ENCODE measurements around the gene HECW1. TPM values are rescaled to one million over a fixed set of nuclear protein-coding genes. Genes with fewer than 3 reads are reported as not detected.

HECW1 gene
- total and polyA plus RNA-seq, 10 of the 15 experiments (the other 5 are each of a cell fraction or from before 2014, with no cell fraction given): under 0.01 to 0.31 (median 0.04) TPM; not detected in 3

- H3K27me3 ChIP-seq (replicated peaks in 1 of 2; ENCODE audit: control insufficient read depth in 2 of 2, insufficient read depth in 2 of 2, low read length in 1 of 2): no peaks in the 10 kb centered on the region
- no peak overlapping the region for H3K4me3 ChIP-seq
- no peaks in the 10 kb centered on the region for H4K20me1 ChIP-seq (ENCODE audit: control insufficient read depth, insufficient read depth)
- 77% methylated on average over 6 of the region's 6 CpGs for WGBS (ENCODE audit: insufficient coverage, insufficient replicate concordance, low lambda C conversion rate, missing lambda C conversion rate)
- no peak overlapping the region for H3K27ac ChIP-seq (ENCODE audit: control insufficient read depth, insufficient read depth)
- no peaks in the 10 kb centered on the region; the same call in 2 of the 3 replicates for H3K9me3 ChIP-seq (replicated peaks; ENCODE audit: control insufficient read depth, insufficient read depth, low read length)
- no peak for TF ChIP-seq EZH2 (IDR thresholded peaks at IDR 0.05; ENCODE audit: borderline replicate concordance, control insufficient read depth, low read depth, low read length)
- TF ChIP-seq RFX5 (IDR thresholded peaks at IDR 0.05; ENCODE audit: low read depth, low read length): no peak
- no peak for TF ChIP-seq WRNIP1 (IDR thresholded peaks at IDR 0.05; ENCODE audit: borderline replicate concordance, low read depth, low read length)
- no peak for TF ChIP-seq ASH2L (IDR thresholded peaks at IDR 0.05; ENCODE audit: borderline replicate concordance, low read depth)
- TF ChIP-seq, protein P1, sequence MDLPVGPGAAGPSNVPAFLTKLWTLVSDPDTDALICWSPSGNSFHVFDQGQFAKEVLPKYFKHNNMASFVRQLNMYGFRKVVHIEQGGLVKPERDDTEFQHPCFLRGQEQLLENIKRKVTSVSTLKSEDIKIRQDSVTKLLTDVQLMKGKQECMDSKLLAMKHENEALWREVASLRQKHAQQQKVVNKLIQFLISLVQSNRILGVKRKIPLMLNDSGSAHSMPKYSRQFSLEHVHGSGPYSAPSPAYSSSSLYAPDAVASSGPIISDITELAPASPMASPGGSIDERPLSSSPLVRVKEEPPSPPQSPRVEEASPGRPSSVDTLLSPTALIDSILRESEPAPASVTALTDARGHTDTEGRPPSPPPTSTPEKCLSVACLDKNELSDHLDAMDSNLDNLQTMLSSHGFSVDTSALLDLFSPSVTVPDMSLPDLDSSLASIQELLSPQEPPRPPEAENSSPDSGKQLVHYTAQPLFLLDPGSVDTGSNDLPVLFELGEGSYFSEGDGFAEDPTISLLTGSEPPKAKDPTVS (IDR thresholded peaks at IDR 0.05; ENCODE audit: low read depth, low read length): no peak
- H3K79me2 ChIP-seq (ENCODE audit: control insufficient read depth, insufficient read depth, low read length): no peaks in the 10 kb centered on the region
- H3K36me3 ChIP-seq (ENCODE audit: control insufficient read depth in 2 of 2, insufficient read depth in 2 of 2, low read length in 1 of 2): no peaks in the 10 kb centered on the region
- DNase-seq (ENCODE audit: low read depth, low spot score) (no peak), ATAC-seq (no peak), FAIRE-seq (no peak)
- SMC1A ChIA-PET (ENCODE audit: uncharacterized antibody, unreplicated experiment): interaction anchor here (0.7 to 1.3 kb wide), 2 partner anchors 9 to 116 kb away, joined by 3 read pairs; no protein-coding TSS in a partner anchor
- in situ Hi-C loops (cut with MboI) (no loop called here), intact Hi-C loops (cut with micrococcal nuclease; ENCODE audit: unreplicated experiment) (no loop called here)
- POLR2A ChIA-PET: interaction anchor here (1.1 kb wide), 1 partner anchor 16 kb away, joined by 4 read pairs; no protein-coding TSS in a partner anchor
- CTCF ChIA-PET: interaction anchor here (0.6 to 0.9 kb wide), 2 partner anchors 31 to 282 kb away, joined by 3 read pairs; no protein-coding TSS in a partner anchor
- H3K4me1 ChIP-seq (ENCODE audit: control insufficient read depth, insufficient read depth, low read length): peaks cover 14% of the 10 kb centered on the region
- RAD21 ChIA-PET (ENCODE audit: unreplicated experiment): no interaction called here
- H3K4me2 ChIP-seq (ENCODE audit: control insufficient read depth, insufficient read depth): no peak overlapping the region
- H3K9ac ChIP-seq (ENCODE audit: control insufficient read depth, insufficient read depth, low read length): no peak overlapping the region
- BruUV-seq (replicated peaks): no TSS peak
- H2AFZ ChIP-seq (ENCODE audit: control insufficient read depth, low read depth, low read length): no peak overlapping the region
Measured at GRCh38 chr7:43565786-43566185, 453.3 kb downstream of the HECW1 start.

All from GM12878 (cell line).